ENCODE results near the gene ICE1.

The ICE1 gene

GRCh38 chr5:5483350-5483749, 60.9 kb downstream of the ICE1 start:
- in situ Hi-C loops (cut with MboI; ENCODE audit: low pct_unique_long_range_greater_than_20kb, low sequenced_read_pairs, unreplicated experiment): loop anchor here (25.0 kb wide), 1 partner anchor 404 kb away; no protein-coding TSS in a partner anchor
- no peak for TF ChIP-seq CTCF (IDR thresholded peaks at IDR 0.05; ENCODE audit: extremely low read depth, insufficient read depth, missing control alignments)
- no peak for DNase-seq (ENCODE audit: low spot score)

DNA sequence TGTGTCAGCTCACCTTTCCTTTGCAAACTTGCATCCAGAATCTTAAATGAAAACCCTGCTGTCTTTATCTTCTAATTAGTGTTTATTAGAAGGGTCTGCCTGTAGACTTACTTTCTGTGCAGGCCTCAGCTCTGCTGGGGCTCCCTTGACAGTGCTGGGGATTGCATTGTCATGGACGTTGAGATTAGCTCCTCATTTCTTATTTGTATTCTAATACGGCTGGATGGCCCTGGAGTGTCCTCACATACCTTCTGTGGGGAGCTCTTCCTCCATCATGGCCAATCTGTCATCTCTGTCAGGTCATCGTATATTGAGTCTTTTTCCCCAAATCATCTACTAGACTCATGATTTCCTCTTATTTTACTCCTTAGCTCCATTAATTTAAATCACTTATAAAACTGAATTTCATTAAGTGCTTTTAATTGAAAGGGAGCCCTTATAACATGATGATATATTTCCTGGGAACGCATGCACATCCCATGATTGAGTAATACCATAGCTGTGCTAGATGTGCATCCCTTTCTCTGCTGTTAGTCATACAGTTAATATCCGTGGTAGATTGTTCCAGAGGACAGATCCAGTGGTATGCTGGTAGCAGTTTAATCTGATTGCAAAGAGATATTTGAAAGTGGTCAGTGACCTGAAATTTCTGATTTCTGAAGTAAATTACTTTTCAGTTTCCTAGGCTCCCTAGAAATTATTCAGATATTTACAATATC, 61.6 kb downstream of the ICE1 start:
- TF ChIP-seq CTCF (IDR thresholded peaks at IDR 0.05; ENCODE audit: extremely low read depth, insufficient read depth, missing control alignments): no peak
- in situ Hi-C loops (cut with MboI; ENCODE audit: low pct_unique_long_range_greater_than_20kb, low sequenced_read_pairs, unreplicated experiment): loop anchor here (25.0 kb wide), 1 partner anchor 403 kb away; no protein-coding TSS in a partner anchor
- no peak for DNase-seq (ENCODE audit: low spot score)

GRCh38 chr5:5486122-5486521, 63.6 kb downstream of the ICE1 start:
- no peak for DNase-seq (ENCODE audit: low spot score)
- in situ Hi-C loops (cut with MboI; ENCODE audit: low pct_unique_long_range_greater_than_20kb, low sequenced_read_pairs, unreplicated experiment): loop anchor here (25.0 kb wide), 1 partner anchor 401 kb away; no protein-coding TSS in a partner anchor
- no peak for TF ChIP-seq CTCF (IDR thresholded peaks at IDR 0.05; ENCODE audit: extremely low read depth, insufficient read depth, missing control alignments)

GRCh38 chr5:5487585-5488360, 65.3 kb downstream of the ICE1 start:
- TF ChIP-seq CTCF (IDR thresholded peaks at IDR 0.05; ENCODE audit: extremely low read depth, insufficient read depth, missing control alignments): no peak
- in situ Hi-C loops (cut with MboI; ENCODE audit: low pct_unique_long_range_greater_than_20kb, low sequenced_read_pairs, unreplicated experiment): loop anchor here (25.0 kb wide), 1 partner anchor 400 kb away; no protein-coding TSS in a partner anchor
- no peak for DNase-seq (ENCODE audit: low spot score)

DNA sequence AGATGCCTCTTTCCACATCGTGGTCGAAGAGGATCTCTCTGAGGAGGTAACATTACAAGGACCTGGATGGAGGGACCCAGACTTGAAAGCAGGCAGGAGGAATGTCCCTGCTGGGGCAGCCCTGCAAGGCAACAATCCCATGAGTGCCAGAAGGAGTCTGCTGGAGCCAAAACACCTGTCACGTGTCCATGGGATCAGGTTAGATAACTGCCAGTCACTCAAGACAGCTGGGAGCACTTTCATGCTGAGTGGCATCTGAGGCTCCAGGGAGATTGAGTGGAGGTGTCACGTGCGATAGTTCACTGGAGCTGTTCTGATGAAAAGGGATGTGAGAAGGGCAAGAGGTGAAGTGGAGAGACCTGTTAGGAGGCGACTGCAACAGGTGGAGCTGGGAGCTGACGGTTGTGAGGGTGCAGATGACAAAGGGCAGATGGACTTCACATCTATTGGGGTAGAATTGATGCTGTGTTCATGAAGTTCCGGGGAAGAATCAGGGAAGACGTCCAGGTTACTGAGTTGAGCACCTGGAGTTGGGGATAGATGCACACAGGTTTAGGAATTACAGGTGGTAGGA, 68.4 kb downstream of the ICE1 start:
- DNase-seq (ENCODE audit: low spot score): no peak
- in situ Hi-C loops (cut with MboI; ENCODE audit: low pct_unique_long_range_greater_than_20kb, low sequenced_read_pairs, unreplicated experiment): loop anchor here (25.0 kb wide), 1 partner anchor 396 kb away; no protein-coding TSS in a partner anchor
- no peak for TF ChIP-seq CTCF (IDR thresholded peaks at IDR 0.05; ENCODE audit: extremely low read depth, insufficient read depth, missing control alignments)
